ENCODE results near the gene DHX35. TPM values are rescaled to one million over a fixed set of nuclear protein-coding genes. Genes with fewer than 3 reads are reported as not detected.

The DHX35 gene
- total and polyA plus RNA-seq, 2 experiments from 2014 or later, result 8.3 to 25.9 TPM

DNA sequence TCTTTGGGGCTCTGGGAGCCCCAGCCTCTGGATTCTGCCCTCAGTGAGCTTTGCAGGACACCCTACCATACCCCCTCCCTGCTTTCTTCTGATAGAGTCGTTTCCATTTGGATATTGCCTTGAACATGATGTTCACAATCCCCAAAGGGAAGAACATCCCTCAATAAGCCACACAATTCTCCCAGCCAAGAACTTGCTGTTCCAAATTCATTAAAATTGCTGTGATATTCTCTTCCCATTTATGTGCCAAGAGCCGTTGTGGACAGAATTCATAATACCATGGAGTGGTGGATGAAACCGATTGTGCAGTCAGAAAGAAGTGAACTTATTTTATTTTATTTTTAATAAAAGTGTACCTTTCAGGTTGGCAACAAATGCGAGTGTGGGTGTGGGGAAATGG is 95.8 kb downstream of the DHX35 start (continued):
- TF ChIP-seq, protein P1, sequence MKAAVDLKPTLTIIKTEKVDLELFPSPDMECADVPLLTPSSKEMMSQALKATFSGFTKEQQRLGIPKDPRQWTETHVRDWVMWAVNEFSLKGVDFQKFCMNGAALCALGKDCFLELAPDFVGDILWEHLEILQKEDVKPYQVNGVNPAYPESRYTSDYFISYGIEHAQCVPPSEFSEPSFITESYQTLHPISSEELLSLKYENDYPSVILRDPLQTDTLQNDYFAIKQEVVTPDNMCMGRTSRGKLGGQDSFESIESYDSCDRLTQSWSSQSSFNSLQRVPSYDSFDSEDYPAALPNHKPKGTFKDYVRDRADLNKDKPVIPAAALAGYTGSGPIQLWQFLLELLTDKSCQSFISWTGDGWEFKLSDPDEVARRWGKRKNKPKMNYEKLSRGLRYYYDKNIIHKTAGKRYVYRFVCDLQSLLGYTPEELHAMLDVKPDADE (IDR thresholded peaks at IDR 0.05), result no peak
- no peak for TF ChIP-seq JUNB (IDR thresholded peaks at IDR 0.05; ENCODE audit: unreplicated experiment)

DNA sequence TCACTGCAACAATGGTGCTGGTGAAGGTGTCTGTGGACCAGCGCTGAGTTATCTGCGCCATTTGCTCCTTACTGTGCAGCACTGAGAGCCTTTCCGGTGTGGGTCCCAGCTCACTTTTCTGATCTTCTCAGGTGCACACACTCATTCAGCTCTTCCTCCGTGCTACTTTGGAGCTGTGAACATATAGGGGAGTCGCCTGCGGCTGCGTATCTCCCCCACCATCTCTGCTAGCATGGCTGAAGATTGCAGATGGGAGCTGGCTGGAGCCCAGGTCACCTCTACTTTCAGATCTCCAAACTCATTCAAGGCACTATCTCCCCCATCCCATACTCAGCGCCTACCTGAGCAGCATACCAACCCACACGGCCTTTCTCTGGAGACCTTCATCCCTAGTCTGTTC is 96.9 kb downstream of the DHX35 start:
- no peak overlapping the region for H3K4me3 ChIP-seq
- no peaks in the 10 kb centered on the region for H3K27me3 ChIP-seq (ENCODE audit: insufficient read depth)
- no peak overlapping the region for H2AFZ ChIP-seq
- H3K36me3 Mint-ChIP-seq (ENCODE audit: low read depth), result no peaks in the 10 kb centered on the region
- H3K4me3 Mint-ChIP-seq, result no peak overlapping the region
- H3K9me2 ChIP-seq (ENCODE audit: insufficient read depth), result no peaks in the 10 kb centered on the region
- no peak overlapping the region for H3K27ac Mint-ChIP-seq
- no peaks in the 10 kb centered on the region for H3K27me3 Mint-ChIP-seq (ENCODE audit: insufficient read depth, low read depth, poor library complexity)
- no peak overlapping the region for H3K4me2 ChIP-seq
- no peak for DNase-seq (ENCODE audit: low spot score)
- no peaks in the 10 kb centered on the region for H3F3A ChIP-seq (replicated peaks; ENCODE audit: low read depth)
- TF ChIP-seq EZH2phosphoT487 (IDR thresholded peaks at IDR 0.05; ENCODE audit: unreplicated experiment) (no peak), ZNF114 (CRISPR knock-in tag; IDR thresholded peaks at IDR 0.05) (no peak), EZH2 (IDR thresholded peaks at IDR 0.05; ENCODE audit: low read depth, unreplicated experiment) (no peak), ZNF331 (CRISPR knock-in tag; IDR thresholded peaks at IDR 0.05; ENCODE audit: low read depth) (no peak), STAT1 (IDR thresholded peaks at IDR 0.05; ENCODE audit: unreplicated experiment) (no peak), JUNB (IDR thresholded peaks at IDR 0.05; ENCODE audit: unreplicated experiment) (no peak)
- TF ChIP-seq, protein P2, sequence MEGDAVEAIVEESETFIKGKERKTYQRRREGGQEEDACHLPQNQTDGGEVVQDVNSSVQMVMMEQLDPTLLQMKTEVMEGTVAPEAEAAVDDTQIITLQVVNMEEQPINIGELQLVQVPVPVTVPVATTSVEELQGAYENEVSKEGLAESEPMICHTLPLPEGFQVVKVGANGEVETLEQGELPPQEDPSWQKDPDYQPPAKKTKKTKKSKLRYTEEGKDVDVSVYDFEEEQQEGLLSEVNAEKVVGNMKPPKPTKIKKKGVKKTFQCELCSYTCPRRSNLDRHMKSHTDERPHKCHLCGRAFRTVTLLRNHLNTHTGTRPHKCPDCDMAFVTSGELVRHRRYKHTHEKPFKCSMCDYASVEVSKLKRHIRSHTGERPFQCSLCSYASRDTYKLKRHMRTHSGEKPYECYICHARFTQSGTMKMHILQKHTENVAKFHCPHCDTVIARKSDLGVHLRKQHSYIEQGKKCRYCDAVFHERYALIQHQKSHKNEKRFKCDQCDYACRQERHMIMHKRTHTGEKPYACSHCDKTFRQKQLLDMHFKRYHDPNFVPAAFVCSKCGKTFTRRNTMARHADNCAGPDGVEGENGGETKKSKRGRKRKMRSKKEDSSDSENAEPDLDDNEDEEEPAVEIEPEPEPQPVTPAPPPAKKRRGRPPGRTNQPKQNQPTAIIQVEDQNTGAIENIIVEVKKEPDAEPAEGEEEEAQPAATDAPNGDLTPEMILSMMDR (conservative IDR thresholded peaks at IDR 0.05; ENCODE audit: low read depth in 2 of 2), result no peak
- TF ChIP-seq, protein P1 (IDR thresholded peaks at IDR 0.05), result no peak
- TF ChIP-seq, protein P3, sequence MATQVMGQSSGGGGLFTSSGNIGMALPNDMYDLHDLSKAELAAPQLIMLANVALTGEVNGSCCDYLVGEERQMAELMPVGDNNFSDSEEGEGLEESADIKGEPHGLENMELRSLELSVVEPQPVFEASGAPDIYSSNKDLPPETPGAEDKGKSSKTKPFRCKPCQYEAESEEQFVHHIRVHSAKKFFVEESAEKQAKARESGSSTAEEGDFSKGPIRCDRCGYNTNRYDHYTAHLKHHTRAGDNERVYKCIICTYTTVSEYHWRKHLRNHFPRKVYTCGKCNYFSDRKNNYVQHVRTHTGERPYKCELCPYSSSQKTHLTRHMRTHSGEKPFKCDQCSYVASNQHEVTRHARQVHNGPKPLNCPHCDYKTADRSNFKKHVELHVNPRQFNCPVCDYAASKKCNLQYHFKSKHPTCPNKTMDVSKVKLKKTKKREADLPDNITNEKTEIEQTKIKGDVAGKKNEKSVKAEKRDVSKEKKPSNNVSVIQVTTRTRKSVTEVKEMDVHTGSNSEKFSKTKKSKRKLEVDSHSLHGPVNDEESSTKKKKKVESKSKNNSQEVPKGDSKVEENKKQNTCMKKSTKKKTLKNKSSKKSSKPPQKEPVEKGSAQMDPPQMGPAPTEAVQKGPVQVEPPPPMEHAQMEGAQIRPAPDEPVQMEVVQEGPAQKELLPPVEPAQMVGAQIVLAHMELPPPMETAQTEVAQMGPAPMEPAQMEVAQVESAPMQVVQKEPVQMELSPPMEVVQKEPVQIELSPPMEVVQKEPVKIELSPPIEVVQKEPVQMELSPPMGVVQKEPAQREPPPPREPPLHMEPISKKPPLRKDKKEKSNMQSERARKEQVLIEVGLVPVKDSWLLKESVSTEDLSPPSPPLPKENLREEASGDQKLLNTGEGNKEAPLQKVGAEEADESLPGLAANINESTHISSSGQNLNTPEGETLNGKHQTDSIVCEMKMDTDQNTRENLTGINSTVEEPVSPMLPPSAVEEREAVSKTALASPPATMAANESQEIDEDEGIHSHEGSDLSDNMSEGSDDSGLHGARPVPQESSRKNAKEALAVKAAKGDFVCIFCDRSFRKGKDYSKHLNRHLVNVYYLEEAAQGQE (IDR thresholded peaks at IDR 0.05; ENCODE audit: unreplicated experiment), result no peak
- H3K36me3 ChIP-seq (ENCODE audit: insufficient read depth), result no peaks in the 10 kb centered on the region
- no peaks in the 10 kb centered on the region for H3K4me1 Mint-ChIP-seq
- H3K27ac ChIP-seq (ENCODE audit: low read depth), result no peak overlapping the region
- H4K20me1 ChIP-seq (replicated peaks; ENCODE audit: insufficient read depth), result no peaks in the 10 kb centered on the region
- no peaks in the 10 kb centered on the region for H3K79me2 ChIP-seq (replicated peaks; ENCODE audit: insufficient read depth)
- no peaks in the 10 kb centered on the region for H3K4me1 ChIP-seq (ENCODE audit: insufficient read depth)
- no peak for ATAC-seq
- H3K9me3 Mint-ChIP-seq, result no peaks in the 10 kb centered on the region
